Heart left ventricle (tissue), 16 donors: ENCODE data around the gene KIF2A. TPM values are rescaled to one million over a fixed set of nuclear protein-coding genes. Genes with fewer than 3 reads are reported as not detected.

Source experiments
- ATAC-seq, 4 donors: fragments of 200-7000 bp; cut with Tn5 transposase; one replicate each; pipeline ENCODE4 v1.9.1; 2020 to 2022; ENCODE audit warnings: moderate library complexity in 4 of 4, mild to moderate bottlenecking in 3 of 4, moderate number of reproducible peaks in 1 of 4
- DNase-seq, 5 donors: peaks; one replicate each; pipeline ENCODE4 v3.0.0-alpha.2; 2020
- H3K27ac ChIP-seq, 12 donors: fragments of 200-600 bp; sonication (generic) in 4 of 12; one replicate each; pipeline versions ENCODE4 v1.5.0 to v1.8.0; 2016 to 2022; ENCODE audit warnings: mild to moderate bottlenecking in 2 of 12
- H3K27me3 ChIP-seq, 9 donors: fragments of 200-600 bp; sonication (generic) in 2 of 9; one replicate each; pipeline versions ENCODE4 v1.5.1 to v1.8.0; 2016 to 2022; ENCODE audit warnings: mild to moderate bottlenecking in 3 of 9
- H3K36me3 ChIP-seq, 9 donors: fragments of 200-600 bp; sonication (generic) in 2 of 9; one replicate each; pipeline versions ENCODE4 v1.5.0 to v1.8.0; 2018 to 2022; ENCODE audit warnings: mild to moderate bottlenecking in 2 of 9
- H3K4me1 ChIP-seq, 12 donors: fragments of 200-600 bp; sonication (generic) in 4 of 12; one replicate each; pipeline versions ENCODE4 v1.5.0 to v1.8.0; 2016 to 2022; ENCODE audit warnings: mild to moderate bottlenecking in 3 of 12
- H3K4me3 ChIP-seq, 12 donors: fragments of 200-600 bp; sonication (generic) in 4 of 12; one replicate each; pipeline versions ENCODE4 v1.5.0 to v1.8.0; 2017 to 2022; ENCODE audit warnings: mild to moderate bottlenecking in 9 of 12, moderate library complexity in 4 of 12
- H3K9me3 ChIP-seq, 12 donors: fragments of 200-600 bp; sonication (generic) in 4 of 12; one replicate each; pipeline versions ENCODE4 v1.5.0 to v1.8.0; 2016 to 2022; ENCODE audit warnings: mild to moderate bottlenecking in 1 of 12
- CTCF ChIP-seq, 12 donors: fragments of 200-600 bp; sonication (generic) in 4 of 12; IDR thresholded peaks; one replicate each; pipeline versions ENCODE4 v1.5.0 to v1.8.0; 2018 to 2022; ENCODE audit warnings: antibody characterized with exemption in 12 of 12, mild to moderate bottlenecking in 5 of 12
- POLR2A ChIP-seq, 2 donors: fragments of 450-650 bp; IDR thresholded peaks; one replicate each; pipeline ENCODE4 v1.6.1; 2017; ENCODE audit warnings: antibody characterized with exemption in 2 of 2, mild to moderate bottlenecking in 2 of 2, moderate library complexity in 2 of 2
- whole genome bisulfite sequencing, 4 donors: extraction: QIAGEN DNeasy Blood & Tissue Kit in 2 of 4; methylation state at CpG; one replicate each; pipeline versions ENCODE4 v1.1.5 to v1.1.7; 2013 to 2018; 5-methylcytosine and 5-hydroxymethylcytosine counted together
- intact Hi-C, 10 donors: fragments of 100-400 bp; cut with DNase I; formaldehyde crosslinking; loops; one replicate each; pipeline versions ENCODE4 v1.11.1 to v1.14.2; 2022
- polyA plus RNA-seq, 2 donors: library from polyadenylated mRNA; stranded (reverse); fragments of 200-250 nt; gene quantifications; one replicate each; pipeline ENCODE4 v1.2.3, GENCODE V29; 2013
- total RNA-seq, 9 donors: library from RNA; depleted of rRNA in 2 of 9; stranded (reverse); fragments of >200 nt in 2 of 9; fragmentation: NEBNext Ultra II Directional in 3 of 9; extraction: Animal tissue kit (Norgen Biotek cat#: 25700) in 3 of 9; gene quantifications; one replicate each; pipeline versions ENCODE4 v1.1.0 to v1.2.4, GENCODE V29; 2016 to 2023
- donor health status: ischemic (EF 13 %, LVEDD 7.1; RV severe dilation, severe dysfunction).
- donor health status: healthy with polysubstance abuse.
- donor health status: DM: no; HTN: yes; CAD: no.
- donor health status: DM: no; HTN: no; CAD: no.
- donor health status: ischemic (EF 25% LVEDD 6.9; RV normal size, moderate dysfunction).
- donor health status: ischemic (EF 25% LVEDD 5.7; RV mildly dilated, moderate dysfunction).
- donor health status: healthy.
- donor health status: DM: yes; HTN: yes; CAD: no.
- donor health status: ischemic (EF 35%, LVEDD 5.7; RV mildly dilated, moderate dysfunction).
- donor health status: nonischemic (EF 11% LVEDD 7.7; RV severe dilation, severe dysfunction).
- donor health status: DM: yes; HTN: yes; CAD: no.
- donor health status: PGD.
- donor health status: ischemic (EF 29% LVEDD 5.4; RV normal size, mild dysfunction).
- donor health status: nonischemic (EF 23%, LVEDD 6.1; RV moderate dilation, normal function).

Gene KIF2A
- total and polyA plus RNA-seq, 11 donors = 1.5 to 18.8 (median 10.7) TPM

GRCh38 chr5:62268792-62269191 is 37.2 kb upstream of the KIF2A start:
- Histone ChIP-seq H3K4me1 (no peaks in the 10 kb centered on the region), H3K36me3 (no peaks in the 10 kb centered on the region), H3K4me3 (no peak overlapping the region), H3K27me3 (no peaks in the 10 kb centered on the region), H3K9me3 (no peaks in the 10 kb centered on the region), H3K27ac (no peak overlapping the region)
- TF ChIP-seq POLR2A (IDR thresholded peaks at IDR 0.05) (no peak), CTCF (IDR thresholded peaks at IDR 0.05) (no peak)
- 76 to 86% (median 82%) methylated on average over 2 of the region's 2 CpGs for WGBS, 4 donors
- DNase-seq (no peak), ATAC-seq (no peak)
- intact Hi-C loops = no loop called here

GRCh38 chr5:62271370-62271769 is 34.6 kb upstream of the KIF2A start:
- 86 to 98% (median 93%) methylated on average over 1 of the region's 1 CpG for WGBS, 4 donors
- H3K36me3 ChIP-seq = no peaks in the 10 kb centered on the region
- intact Hi-C loops = no loop called here
- H3K4me3 ChIP-seq = no peak overlapping the region
- ATAC-seq (no peak), DNase-seq (no peak)
- H3K9me3 ChIP-seq = no peaks in the 10 kb centered on the region
- no peak overlapping the region for H3K27ac ChIP-seq
- no peaks in the 10 kb centered on the region for H3K27me3 ChIP-seq
- H3K4me1 ChIP-seq = no peaks in the 10 kb centered on the region
- no peak for TF ChIP-seq POLR2A (IDR thresholded peaks at IDR 0.05)
- TF ChIP-seq CTCF (IDR thresholded peaks at IDR 0.05) = no peak

GRCh38 chr5:62271870-62272269 is 34.1 kb upstream of the KIF2A start:
- no peaks in the 10 kb centered on the region for H3K36me3 ChIP-seq
- H3K9me3 ChIP-seq = no peaks in the 10 kb centered on the region
- H3K27ac ChIP-seq = no peak overlapping the region
- ATAC-seq (no peak), DNase-seq (no peak)
- 65 to 95% (median 87%) methylated on average over 3 of the region's 3 CpGs for WGBS, 4 donors
- H3K27me3 ChIP-seq = no peaks in the 10 kb centered on the region
- TF ChIP-seq CTCF (IDR thresholded peaks at IDR 0.05) (no peak), POLR2A (IDR thresholded peaks at IDR 0.05) (no peak)
- intact Hi-C loops = no loop called here
- H3K4me1 ChIP-seq = peaks cover 0 to 1% (median 0%) of the 10 kb centered on the region in 12 donors
- no peak overlapping the region for H3K4me3 ChIP-seq

GRCh38 chr5:62273687-62274086 is 32.3 kb upstream of the KIF2A start:
- Histone ChIP-seq H3K36me3 (no peaks in the 10 kb centered on the region), H3K4me3 (no peak overlapping the region), H3K4me1 (peaks cover 0 to 4% (median 0%) of the 10 kb centered on the region in 12 donors), H3K27me3 (no peaks in the 10 kb centered on the region), H3K9me3 (no peaks in the 10 kb centered on the region), H3K27ac (no peak overlapping the region)
- WGBS, 4 donors = 79 to 84% (median 81%) methylated on average over 3 of the region's 3 CpGs
- TF ChIP-seq CTCF (IDR thresholded peaks at IDR 0.05) (no peak), POLR2A (IDR thresholded peaks at IDR 0.05) (no peak)
- ATAC-seq = no peak
- intact Hi-C loops = no loop called here
- DNase-seq = no peak
